ENCODE measurements around the gene C14orf180.

C14orf180 gene

GRCh38 chr14:104595911-104596450 is 16.4 kb downstream of the C14orf180 start:
- DNase-seq = no peak

GRCh38 chr14:104596451-104596918 is 16.9 kb downstream of the C14orf180 start:
- DNase-seq = no peak

GRCh38 chr14:104596927-104597351 is 17.4 kb downstream of the C14orf180 start:
- DNase-seq = no peak

- no peak for DNase-seq
Observed at GRCh38 chr14:104597576-104597975, 18.0 kb downstream of the C14orf180 start.

- DNase-seq = peak in 1 of 2 experiments; percentile 62
Observed at GRCh38 chr14:104598039-104598909, 18.7 kb downstream of the C14orf180 start.

- DNase-seq = no peak
Observed at GRCh38 chr14:104598910-104599273, 19.3 kb downstream of the C14orf180 start.

- no peak for DNase-seq
Observed at GRCh38 chr14:104599446-104599845, 19.9 kb downstream of the C14orf180 start.

- peak in 1 of 2 experiments; percentile 10 for DNase-seq
Observed at GRCh38 chr14:104600141-104600643, 20.6 kb downstream of the C14orf180 start.

- no peak for DNase-seq
Observed at GRCh38 chr14:104600805-104601204, 21.2 kb downstream of the C14orf180 start.

- DNase-seq = peak in 1 of 2 experiments; percentile 25
Observed at GRCh38 chr14:104601786-104602185, 22.2 kb downstream of the C14orf180 start.

- no peak for DNase-seq
Observed at GRCh38 chr14:104602315-104602932, 22.9 kb downstream of the C14orf180 start.

- no peak for DNase-seq
Observed at GRCh38 chr14:104602933-104603325, 23.4 kb downstream of the C14orf180 start.

GRCh38 chr14:104603711-104604401 is 24.3 kb downstream of the C14orf180 start:
- DNase-seq = peak; percentile 45 to 74

GRCh38 chr14:104604458-104605449 is 25.2 kb downstream of the C14orf180 start, which contains the start of gene TMEM179:
Gene TMEM179, minus strand, starts transcription at chr14:104604772. Its CDS starts 31 bp downstream, at chr14:104604741.
- DNase-seq = peak in 1 of 2 experiments; percentile 73

GRCh38 chr14:104609666-104610065 is 30.1 kb downstream of the C14orf180 start:
- no peak for DNase-seq

GRCh38 chr14:104610749-104611310 is 31.3 kb downstream of the C14orf180 start:
- DNase-seq = no peak

- no peak for DNase-seq
Observed at GRCh38 chr14:104611881-104612280, 32.3 kb downstream of the C14orf180 start.

GRCh38 chr14:104614126-104614812 is 34.7 kb downstream of the C14orf180 start:
- no peak for DNase-seq

GRCh38 chr14:104624939-104625338 is 45.4 kb downstream of the C14orf180 start:
- DNase-seq = no peak

GRCh38 chr14:104632781-104633180 is 53.2 kb downstream of the C14orf180 start:
- no peak for DNase-seq

Measured in NCI-H2081 (cell line).